SK-N-SH (cell line): ENCODE data around the gene EMX1.

Source experiments
- EP300 ChIP-seq, 2 experiments: IDR thresholded peaks; 2 replicates each; pipeline versions ENCODE4 v1.4.0 to v1.6.1; 2012; ENCODE audit warnings: borderline replicate concordance in 1 of 2, low read depth in 1 of 2, low read length in 1 of 2
- EZH2phosphoT487 ChIP-seq: fragments of 200-600 bp; sonication (generic); IDR thresholded peaks from 2 replicates; pipeline ENCODE4 v1.6.1; 2017; ENCODE audit warnings: low read depth, mixed run types, mild to moderate bottlenecking, antibody characterized with exemption, moderate library complexity, borderline replicate concordance
- POLR2AphosphoS5 ChIP-seq: IDR thresholded peaks from 2 replicates; pipeline ENCODE4 v1.6.1; 2012; ENCODE audit warnings: low read depth, low read length
- RCOR1 ChIP-seq: fragments of 150-350 bp; IDR thresholded peaks from 2 replicates; pipeline ENCODE4 v1.6.1; 2017; ENCODE audit warnings: antibody characterized with exemption, low read length
- RXRA ChIP-seq: IDR thresholded peaks from 2 replicates; pipeline ENCODE4 v1.4.0; 2012; ENCODE audit warnings: low read depth, mild to moderate bottlenecking, borderline replicate concordance
- TF ChIP-seq, protein P1 (sequence below): IDR thresholded peaks from 2 replicates; pipeline ENCODE4 v1.6.1; 2012; ENCODE audit warnings: mild to moderate bottlenecking, low read depth, low read length, moderate library complexity
- TF ChIP-seq, protein P2 (sequence below): IDR thresholded peaks from 2 replicates; pipeline ENCODE4 v1.4.0; 2012; ENCODE audit warnings: low read depth, borderline replicate concordance
- TF ChIP-seq, protein P3 (sequence below): fragments of 200-600 bp; sonication (generic); IDR thresholded peaks from 2 replicates; pipeline ENCODE4 v1.6.1; 2017; ENCODE audit warnings: antibody characterized with exemption, mild to moderate bottlenecking, moderate library complexity

DNA sequence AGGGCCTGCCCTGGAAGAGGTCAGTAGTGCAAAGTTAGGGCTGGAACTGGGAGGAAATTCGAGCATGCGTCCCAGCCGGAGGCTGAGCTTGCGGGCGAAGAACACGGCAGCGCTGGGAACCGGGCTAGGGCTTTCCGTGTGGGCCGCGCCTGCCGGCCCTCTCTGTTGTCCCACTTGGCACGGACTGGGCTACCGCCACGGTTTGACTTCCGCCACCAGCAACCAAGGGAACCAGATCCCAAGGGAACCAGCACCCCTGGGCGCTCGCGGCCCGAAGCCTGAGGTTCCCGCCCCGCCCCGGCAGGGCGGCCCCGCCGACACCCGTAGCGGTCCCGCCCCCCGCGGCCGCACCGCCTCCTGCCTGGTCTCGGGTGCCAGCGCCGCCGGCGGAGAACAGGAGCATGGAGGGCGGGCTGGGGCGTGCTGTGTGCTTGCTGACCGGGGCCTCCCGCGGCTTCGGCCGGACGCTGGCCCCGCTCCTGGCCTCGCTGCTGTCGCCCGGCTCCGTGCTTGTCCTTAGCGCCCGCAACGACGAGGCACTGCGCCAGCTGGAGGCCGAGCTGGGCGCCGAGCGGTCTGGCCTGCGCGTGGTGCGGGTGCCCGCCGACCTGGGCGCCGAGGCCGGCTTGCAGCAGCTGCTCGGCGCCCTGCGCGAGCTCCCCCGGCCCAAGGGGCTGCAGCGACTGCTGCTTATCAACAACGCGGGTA is 30.1 kb upstream of the EMX1 start, which contains the start of gene SPR:
- TF ChIP-seq, protein P1, sequence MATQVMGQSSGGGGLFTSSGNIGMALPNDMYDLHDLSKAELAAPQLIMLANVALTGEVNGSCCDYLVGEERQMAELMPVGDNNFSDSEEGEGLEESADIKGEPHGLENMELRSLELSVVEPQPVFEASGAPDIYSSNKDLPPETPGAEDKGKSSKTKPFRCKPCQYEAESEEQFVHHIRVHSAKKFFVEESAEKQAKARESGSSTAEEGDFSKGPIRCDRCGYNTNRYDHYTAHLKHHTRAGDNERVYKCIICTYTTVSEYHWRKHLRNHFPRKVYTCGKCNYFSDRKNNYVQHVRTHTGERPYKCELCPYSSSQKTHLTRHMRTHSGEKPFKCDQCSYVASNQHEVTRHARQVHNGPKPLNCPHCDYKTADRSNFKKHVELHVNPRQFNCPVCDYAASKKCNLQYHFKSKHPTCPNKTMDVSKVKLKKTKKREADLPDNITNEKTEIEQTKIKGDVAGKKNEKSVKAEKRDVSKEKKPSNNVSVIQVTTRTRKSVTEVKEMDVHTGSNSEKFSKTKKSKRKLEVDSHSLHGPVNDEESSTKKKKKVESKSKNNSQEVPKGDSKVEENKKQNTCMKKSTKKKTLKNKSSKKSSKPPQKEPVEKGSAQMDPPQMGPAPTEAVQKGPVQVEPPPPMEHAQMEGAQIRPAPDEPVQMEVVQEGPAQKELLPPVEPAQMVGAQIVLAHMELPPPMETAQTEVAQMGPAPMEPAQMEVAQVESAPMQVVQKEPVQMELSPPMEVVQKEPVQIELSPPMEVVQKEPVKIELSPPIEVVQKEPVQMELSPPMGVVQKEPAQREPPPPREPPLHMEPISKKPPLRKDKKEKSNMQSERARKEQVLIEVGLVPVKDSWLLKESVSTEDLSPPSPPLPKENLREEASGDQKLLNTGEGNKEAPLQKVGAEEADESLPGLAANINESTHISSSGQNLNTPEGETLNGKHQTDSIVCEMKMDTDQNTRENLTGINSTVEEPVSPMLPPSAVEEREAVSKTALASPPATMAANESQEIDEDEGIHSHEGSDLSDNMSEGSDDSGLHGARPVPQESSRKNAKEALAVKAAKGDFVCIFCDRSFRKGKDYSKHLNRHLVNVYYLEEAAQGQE, result no peak
- TF ChIP-seq, protein P2, sequence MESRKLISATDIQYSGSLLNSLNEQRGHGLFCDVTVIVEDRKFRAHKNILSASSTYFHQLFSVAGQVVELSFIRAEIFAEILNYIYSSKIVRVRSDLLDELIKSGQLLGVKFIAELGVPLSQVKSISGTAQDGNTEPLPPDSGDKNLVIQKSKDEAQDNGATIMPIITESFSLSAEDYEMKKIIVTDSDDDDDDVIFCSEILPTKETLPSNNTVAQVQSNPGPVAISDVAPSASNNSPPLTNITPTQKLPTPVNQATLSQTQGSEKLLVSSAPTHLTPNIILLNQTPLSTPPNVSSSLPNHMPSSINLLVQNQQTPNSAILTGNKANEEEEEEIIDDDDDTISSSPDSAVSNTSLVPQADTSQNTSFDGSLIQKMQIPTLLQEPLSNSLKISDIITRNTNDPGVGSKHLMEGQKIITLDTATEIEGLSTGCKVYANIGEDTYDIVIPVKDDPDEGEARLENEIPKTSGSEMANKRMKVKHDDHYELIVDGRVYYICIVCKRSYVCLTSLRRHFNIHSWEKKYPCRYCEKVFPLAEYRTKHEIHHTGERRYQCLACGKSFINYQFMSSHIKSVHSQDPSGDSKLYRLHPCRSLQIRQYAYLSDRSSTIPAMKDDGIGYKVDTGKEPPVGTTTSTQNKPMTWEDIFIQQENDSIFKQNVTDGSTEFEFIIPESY, result no peak
- TF ChIP-seq POLR2AphosphoS5 (no peak), EP300 (IDR thresholded peaks at IDR 0.05; ENCODE audit: borderline replicate concordance in 1 of 2, low read depth in 1 of 2, low read length in 1 of 2) (no peak), RCOR1 (no peak), EZH2phosphoT487 (no peak), RXRA (no peak)
- TF ChIP-seq, protein P3, sequence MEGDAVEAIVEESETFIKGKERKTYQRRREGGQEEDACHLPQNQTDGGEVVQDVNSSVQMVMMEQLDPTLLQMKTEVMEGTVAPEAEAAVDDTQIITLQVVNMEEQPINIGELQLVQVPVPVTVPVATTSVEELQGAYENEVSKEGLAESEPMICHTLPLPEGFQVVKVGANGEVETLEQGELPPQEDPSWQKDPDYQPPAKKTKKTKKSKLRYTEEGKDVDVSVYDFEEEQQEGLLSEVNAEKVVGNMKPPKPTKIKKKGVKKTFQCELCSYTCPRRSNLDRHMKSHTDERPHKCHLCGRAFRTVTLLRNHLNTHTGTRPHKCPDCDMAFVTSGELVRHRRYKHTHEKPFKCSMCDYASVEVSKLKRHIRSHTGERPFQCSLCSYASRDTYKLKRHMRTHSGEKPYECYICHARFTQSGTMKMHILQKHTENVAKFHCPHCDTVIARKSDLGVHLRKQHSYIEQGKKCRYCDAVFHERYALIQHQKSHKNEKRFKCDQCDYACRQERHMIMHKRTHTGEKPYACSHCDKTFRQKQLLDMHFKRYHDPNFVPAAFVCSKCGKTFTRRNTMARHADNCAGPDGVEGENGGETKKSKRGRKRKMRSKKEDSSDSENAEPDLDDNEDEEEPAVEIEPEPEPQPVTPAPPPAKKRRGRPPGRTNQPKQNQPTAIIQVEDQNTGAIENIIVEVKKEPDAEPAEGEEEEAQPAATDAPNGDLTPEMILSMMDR, result no peak
